ENCODE results near the gene PIGM.

PIGM gene

GRCh38 chr1:160079448-160079847 lies 47.7 kb upstream of the PIGM start:
- no peaks in the 10 kb centered on the region for H3K79me2 ChIP-seq (ENCODE audit: insufficient read depth, low read length)
- no peak overlapping the region for H3K27ac ChIP-seq (ENCODE audit: low read depth, low read length)
- no peak overlapping the region for H3K4me2 ChIP-seq (ENCODE audit: low read depth, low read length, poor library complexity, severe bottlenecking)
- H3K9ac ChIP-seq (ENCODE audit: low read length): no peak overlapping the region
- no peaks in the 10 kb centered on the region for H3F3A ChIP-seq (ENCODE audit: insufficient read depth)
- H3K4me3 ChIP-seq (ENCODE audit: insufficient read depth, low read length, poor library complexity, severe bottlenecking): no peak overlapping the region
- no peaks in the 10 kb centered on the region for H3K9me3 ChIP-seq (ENCODE audit: insufficient read depth, low read length)
- TF ChIP-seq EZH2phosphoT487 (conservative IDR thresholded peaks at IDR 0.05; ENCODE audit: low read length): no peak
- TF ChIP-seq, protein P1, sequence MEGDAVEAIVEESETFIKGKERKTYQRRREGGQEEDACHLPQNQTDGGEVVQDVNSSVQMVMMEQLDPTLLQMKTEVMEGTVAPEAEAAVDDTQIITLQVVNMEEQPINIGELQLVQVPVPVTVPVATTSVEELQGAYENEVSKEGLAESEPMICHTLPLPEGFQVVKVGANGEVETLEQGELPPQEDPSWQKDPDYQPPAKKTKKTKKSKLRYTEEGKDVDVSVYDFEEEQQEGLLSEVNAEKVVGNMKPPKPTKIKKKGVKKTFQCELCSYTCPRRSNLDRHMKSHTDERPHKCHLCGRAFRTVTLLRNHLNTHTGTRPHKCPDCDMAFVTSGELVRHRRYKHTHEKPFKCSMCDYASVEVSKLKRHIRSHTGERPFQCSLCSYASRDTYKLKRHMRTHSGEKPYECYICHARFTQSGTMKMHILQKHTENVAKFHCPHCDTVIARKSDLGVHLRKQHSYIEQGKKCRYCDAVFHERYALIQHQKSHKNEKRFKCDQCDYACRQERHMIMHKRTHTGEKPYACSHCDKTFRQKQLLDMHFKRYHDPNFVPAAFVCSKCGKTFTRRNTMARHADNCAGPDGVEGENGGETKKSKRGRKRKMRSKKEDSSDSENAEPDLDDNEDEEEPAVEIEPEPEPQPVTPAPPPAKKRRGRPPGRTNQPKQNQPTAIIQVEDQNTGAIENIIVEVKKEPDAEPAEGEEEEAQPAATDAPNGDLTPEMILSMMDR (IDR thresholded peaks at IDR 0.05; ENCODE audit: insufficient read depth, low read length, poor library complexity, severe bottlenecking): no peak
- no peaks in the 10 kb centered on the region for H4K20me1 ChIP-seq (ENCODE audit: low read depth, low read length)
- no peaks in the 10 kb centered on the region for H3K27me3 ChIP-seq (ENCODE audit: low read length)
- H3K36me3 ChIP-seq (ENCODE audit: low read length): no peaks in the 10 kb centered on the region
- no peak overlapping the region for H2AFZ ChIP-seq (ENCODE audit: low read depth, low read length, severe bottlenecking)
- H3K9me2 ChIP-seq (replicated peaks; ENCODE audit: insufficient read depth, low read length): no peaks in the 10 kb centered on the region

DNA sequence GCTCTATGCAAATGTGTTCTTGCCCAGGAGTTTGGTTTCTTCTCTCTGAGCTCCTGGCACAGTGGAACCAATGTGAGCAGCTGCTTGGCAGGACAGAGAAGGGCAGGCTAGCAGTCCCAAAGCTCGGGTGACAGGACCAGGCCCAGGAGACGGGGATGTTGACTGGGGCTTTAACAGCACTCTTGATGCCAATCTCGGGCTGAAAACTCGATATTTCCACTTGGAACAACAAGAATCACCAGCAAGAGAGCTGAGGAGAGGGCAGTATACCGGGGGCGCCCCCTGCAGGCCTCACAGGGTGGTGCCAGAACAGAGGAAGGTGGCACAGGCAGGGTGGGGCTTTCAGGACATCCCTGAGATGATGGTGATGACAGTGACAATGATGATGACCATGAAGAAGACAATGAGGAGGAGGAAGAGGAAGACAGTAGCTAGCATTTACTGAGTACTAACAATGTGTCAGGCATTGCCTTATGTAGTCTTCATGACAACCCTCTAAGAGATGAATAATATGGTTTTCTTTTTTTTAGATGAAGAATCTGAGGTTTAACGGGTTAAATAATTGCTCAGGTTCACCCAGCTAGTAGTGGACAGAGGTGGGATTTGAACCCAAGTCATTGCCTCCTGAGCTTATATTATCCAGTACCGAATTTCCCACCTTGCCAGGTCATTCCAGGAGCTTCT lies 46.9 kb upstream of the PIGM start:
- no peak overlapping the region for H3K9ac ChIP-seq (ENCODE audit: low read length)
- H3K36me3 ChIP-seq (ENCODE audit: low read length): no peaks in the 10 kb centered on the region
- TF ChIP-seq, protein P1 (IDR thresholded peaks at IDR 0.05; ENCODE audit: insufficient read depth, low read length, poor library complexity, severe bottlenecking): peak; percentile 95
- no peak for TF ChIP-seq EZH2phosphoT487 (conservative IDR thresholded peaks at IDR 0.05; ENCODE audit: low read length)
- H4K20me1 ChIP-seq (ENCODE audit: low read depth, low read length): no peaks in the 10 kb centered on the region
- no peak overlapping the region for H3K4me3 ChIP-seq (ENCODE audit: insufficient read depth, low read length, poor library complexity, severe bottlenecking)
- H3K9me2 ChIP-seq (replicated peaks; ENCODE audit: insufficient read depth, low read length): no peaks in the 10 kb centered on the region
- no peak overlapping the region for H3K27ac ChIP-seq (ENCODE audit: low read depth, low read length)
- H3K4me2 ChIP-seq (ENCODE audit: low read depth, low read length, poor library complexity, severe bottlenecking): no peak overlapping the region
- no peaks in the 10 kb centered on the region for H3K79me2 ChIP-seq (ENCODE audit: insufficient read depth, low read length)
- H3F3A ChIP-seq (ENCODE audit: insufficient read depth): no peaks in the 10 kb centered on the region
- no peaks in the 10 kb centered on the region for H3K27me3 ChIP-seq (ENCODE audit: low read length)
- no peaks in the 10 kb centered on the region for H3K9me3 ChIP-seq (ENCODE audit: insufficient read depth, low read length)
- H2AFZ ChIP-seq (ENCODE audit: low read depth, low read length, severe bottlenecking): no peak overlapping the region

- H3K27me3 ChIP-seq (ENCODE audit: low read length): no peaks in the 10 kb centered on the region
- no peak overlapping the region for H2AFZ ChIP-seq (ENCODE audit: low read depth, low read length, severe bottlenecking)
These were observed 45.7 kb upstream of the PIGM start for GRCh38 chr1:160077486-160077885.

More at GRCh38 chr1:160077486-160077885, 45.7 kb upstream of the PIGM start:
- no peak overlapping the region for H3K27ac ChIP-seq (ENCODE audit: low read depth, low read length)
- no peak overlapping the region for H3K4me2 ChIP-seq (ENCODE audit: low read depth, low read length, poor library complexity, severe bottlenecking)
- H3K79me2 ChIP-seq (ENCODE audit: insufficient read depth, low read length): no peaks in the 10 kb centered on the region
- no peaks in the 10 kb centered on the region for H3K9me3 ChIP-seq (ENCODE audit: insufficient read depth, low read length)
- H3K36me3 ChIP-seq (ENCODE audit: low read length): no peaks in the 10 kb centered on the region
- H4K20me1 ChIP-seq (ENCODE audit: low read depth, low read length): no peaks in the 10 kb centered on the region
- H3F3A ChIP-seq (ENCODE audit: insufficient read depth): no peaks in the 10 kb centered on the region
- H3K4me3 ChIP-seq (ENCODE audit: insufficient read depth, low read length, poor library complexity, severe bottlenecking): no peak overlapping the region
- no peak overlapping the region for H3K9ac ChIP-seq (ENCODE audit: low read length)
- TF ChIP-seq, protein P1 (IDR thresholded peaks at IDR 0.05; ENCODE audit: insufficient read depth, low read length, poor library complexity, severe bottlenecking): no peak
- no peak for TF ChIP-seq EZH2phosphoT487 (conservative IDR thresholded peaks at IDR 0.05; ENCODE audit: low read length)
- no peaks in the 10 kb centered on the region for H3K9me2 ChIP-seq (replicated peaks; ENCODE audit: insufficient read depth, low read length)
